WTC11 (cell line): Measurements from ENCODE around the gene TSPAN4. TPM values are rescaled to one million over a fixed set of nuclear protein-coding genes. Genes with fewer than 3 reads are reported as not detected.
A peak's percentile ranks its signal among the peaks of the same experiment; 100 is the strongest.

ENCODE experiments used
- ATAC-seq: fragments of 200-7000 bp; cut with Tn5 transposase; 2 replicates; pipeline ENCODE4 v1.10.0; 2021; ENCODE audit warnings: mild to moderate bottlenecking, moderate library complexity
- CTCF ChIA-PET: fragments of 300-600 bp; sonication (Branson Sonifier 250); formaldehyde crosslinking; loops from one replicate; lab custom pipeline; 2021; ENCODE audit warnings: antibody characterized with exemption; lab: Charles Lee
- POLR2A ChIA-PET: fragments of 350-600 bp; sonication (Branson Sonifier 250); formaldehyde crosslinking; loops from one replicate; lab custom pipeline; 2021; ENCODE audit warnings: antibody characterized with exemption; lab: Charles Lee
- DNase-seq: peaks from one replicate; pipeline ENCODE4 v3.0.0; 2021; ENCODE audit warnings: low spot score
- H3K27ac Mint-ChIP-seq: 2 replicates; pipeline ENCODE4 v1.8.0; 2021; ENCODE audit warnings: mixed read lengths
- H3K27me3 Mint-ChIP-seq: 2 replicates; pipeline ENCODE4 v1.8.0; 2021; ENCODE audit warnings: low read depth, mild to moderate bottlenecking, moderate library complexity, mixed read lengths
- H3K36me3 Mint-ChIP-seq: 2 replicates; pipeline ENCODE4 v1.8.0; 2021; ENCODE audit warnings: mixed read lengths
- H3K4me1 Mint-ChIP-seq: 2 replicates; pipeline ENCODE4 v1.8.0; 2022; ENCODE audit warnings: mixed read lengths
- H3K4me3 Mint-ChIP-seq: 2 replicates; pipeline ENCODE4 v1.8.0; 2021; ENCODE audit warnings: mild to moderate bottlenecking, moderate library complexity, mixed read lengths
- H3K9me3 Mint-ChIP-seq: 2 replicates; pipeline ENCODE4 v1.8.0; 2021; ENCODE audit warnings: mixed read lengths
- EMX1 ChIP-seq: fragments of 250-450 bp; sonication (Bioruptor Pico); IDR thresholded peaks from 2 replicates; pipeline ENCODE4 v1.8.0; 2021; ENCODE audit warnings: mild to moderate bottlenecking
- JAZF1 ChIP-seq: fragments of 250-450 bp; sonication (Bioruptor Pico); IDR thresholded peaks from 2 replicates; pipeline ENCODE4 v1.9.0; 2021; ENCODE audit warnings: moderate library complexity, mild to moderate bottlenecking, inconsistent platforms
- KAT7 ChIP-seq: sonication (generic); formaldehyde crosslinking; IDR thresholded peaks from 2 replicates; pipeline ENCODE4 v1.8.1; 2023; ENCODE audit warnings: missing genetic modification reagents, mild to moderate bottlenecking, borderline replicate concordance
- NFATC4 ChIP-seq: fragments of 250-450 bp; sonication (Bioruptor Pico); IDR thresholded peaks from 2 replicates; pipeline ENCODE4 v1.9.0; 2021; ENCODE audit warnings: mild to moderate bottlenecking
- NFE2L1 ChIP-seq: sonication (generic); formaldehyde crosslinking; IDR thresholded peaks from 2 replicates; pipeline ENCODE4 v1.8.1; 2023; ENCODE audit warnings: missing genetic modification reagents
- NR3C1 ChIP-seq: sonication (generic); formaldehyde crosslinking; conservative IDR thresholded peaks from 2 replicates; pipeline ENCODE4 v1.8.1; 2023; ENCODE audit warnings: low read depth, mild to moderate bottlenecking, missing genetic modification reagents
- OVOL2 ChIP-seq: fragments of 250-450 bp; sonication (Bioruptor Pico); IDR thresholded peaks from 2 replicates; pipeline ENCODE4 v1.9.0; 2021; ENCODE audit warnings: mild to moderate bottlenecking, borderline replicate concordance
- PRRX2 ChIP-seq: fragments of 250-450 bp; sonication (Bioruptor Pico); IDR thresholded peaks from 2 replicates; pipeline ENCODE4 v1.8.0; 2021; ENCODE audit warnings: mild to moderate bottlenecking
- SMAD3 ChIP-seq: sonication (generic); formaldehyde crosslinking; IDR thresholded peaks from 2 replicates; pipeline ENCODE4 v1.8.0; 2022; ENCODE audit warnings: missing genetic modification reagents, mild to moderate bottlenecking, borderline replicate concordance
- SMAD4 ChIP-seq: sonication (generic); formaldehyde crosslinking; IDR thresholded peaks from 2 replicates; pipeline ENCODE4 v1.8.0; 2022; ENCODE audit warnings: mild to moderate bottlenecking, missing genetic modification reagents
- ZNF121 ChIP-seq: sonication (generic); formaldehyde crosslinking; IDR thresholded peaks from 2 replicates; pipeline ENCODE4 v1.8.0; 2023; ENCODE audit warnings: missing genetic modification reagents
- ZNF317 ChIP-seq: sonication (generic); formaldehyde crosslinking; IDR thresholded peaks from 2 replicates; pipeline ENCODE4 v1.8.1; 2023; ENCODE audit warnings: low read depth, mild to moderate bottlenecking, moderate library complexity, missing genetic modification reagents, borderline replicate concordance
- ZNF416 ChIP-seq: fragments of 250-450 bp; sonication (Bioruptor Pico); IDR thresholded peaks from 2 replicates; pipeline ENCODE4 v1.9.0; 2021; ENCODE audit warnings: mild to moderate bottlenecking, inconsistent platforms
- total RNA-seq: library from RNA; stranded (reverse); gene quantifications from 3 replicates; pipeline ENCODE4 v1.2.3, GENCODE V29; 2021
- TF ChIP-seq, protein P1 (sequence below): fragments of 250-450 bp; sonication (Bioruptor Pico); conservative IDR thresholded peaks from 2 replicates; pipeline ENCODE4 v1.9.0; 2021; ENCODE audit warnings: mild to moderate bottlenecking
- TF ChIP-seq, protein P2 (sequence below): sonication (generic); formaldehyde crosslinking; IDR thresholded peaks from 2 replicates; pipeline ENCODE4 v1.8.0; 2023; ENCODE audit warnings: missing genetic modification reagents, mild to moderate bottlenecking, borderline replicate concordance
- TF ChIP-seq, protein P3 (sequence below): fragments of 250-450 bp; sonication (Bioruptor Pico); IDR thresholded peaks from 2 replicates; pipeline ENCODE4 v2.1.2; 2022; ENCODE audit warnings: mild to moderate bottlenecking, moderate library complexity
- TF ChIP-seq, protein P4 (sequence below): sonication (generic); formaldehyde crosslinking; IDR thresholded peaks from 2 replicates; pipeline ENCODE4 v1.8.1; 2022; ENCODE audit warnings: mild to moderate bottlenecking, missing genetic modification reagents, moderate library complexity, borderline replicate concordance
- TF ChIP-seq, protein P5 (sequence below): sonication (generic); formaldehyde crosslinking; IDR thresholded peaks from 2 replicates; pipeline ENCODE4 v1.8.0; 2022; ENCODE audit warnings: mild to moderate bottlenecking, missing genetic modification reagents
- TF ChIP-seq, protein P6 (sequence below): sonication (generic); formaldehyde crosslinking; IDR thresholded peaks from 2 replicates; pipeline ENCODE4 v1.8.0; 2023; ENCODE audit warnings: missing genetic modification reagents
- TF ChIP-seq, protein P7 (sequence below): sonication (generic); formaldehyde crosslinking; IDR thresholded peaks from 2 replicates; pipeline ENCODE4 v1.8.1; 2023; ENCODE audit warnings: mild to moderate bottlenecking, missing genetic modification reagents
- TF ChIP-seq, protein P8 (sequence below): sonication (generic); formaldehyde crosslinking; IDR thresholded peaks from 2 replicates; pipeline ENCODE4 v1.8.1; 2022; ENCODE audit warnings: mild to moderate bottlenecking, moderate library complexity, missing genetic modification reagents

The TSPAN4 gene
- total RNA-seq, 1 experiment from 2014 or later: 94.3 TPM

DNA sequence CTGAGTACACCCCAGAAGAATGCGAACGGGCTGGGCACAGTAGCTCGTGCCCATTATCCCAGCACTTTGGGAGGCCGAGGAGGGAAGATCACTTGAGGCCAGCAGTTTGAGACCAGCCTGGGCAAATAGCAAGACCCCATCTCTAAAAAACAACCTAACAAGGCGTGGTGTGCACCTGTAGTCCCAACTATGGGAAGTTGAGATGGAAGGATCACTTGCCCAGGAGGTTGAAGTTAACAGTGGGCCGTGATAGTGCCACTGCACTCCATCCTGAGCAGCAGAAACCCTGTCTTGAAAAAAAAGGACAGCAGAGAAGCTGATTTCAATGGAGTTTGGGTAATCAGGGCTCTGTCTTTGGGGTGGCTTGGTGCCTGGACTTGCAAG is 29.6 kb upstream of the TSPAN4 start:
- H3K9me3 Mint-ChIP-seq: no peaks in the 10 kb centered on the region
- H3K4me1 Mint-ChIP-seq: peaks cover 28% of the 10 kb centered on the region
- TF ChIP-seq PRRX2 (CRISPR knock-in tag) (peak; percentile 9; the same call in 1 of the 2 replicates), ZNF121 (peak; percentile 96), JAZF1 (no peak), ZNF416 (CRISPR knock-in tag) (0 out of 2 replicates have a peak, but pooled peaks have one; percentile 25)
- TF ChIP-seq, protein P1, sequence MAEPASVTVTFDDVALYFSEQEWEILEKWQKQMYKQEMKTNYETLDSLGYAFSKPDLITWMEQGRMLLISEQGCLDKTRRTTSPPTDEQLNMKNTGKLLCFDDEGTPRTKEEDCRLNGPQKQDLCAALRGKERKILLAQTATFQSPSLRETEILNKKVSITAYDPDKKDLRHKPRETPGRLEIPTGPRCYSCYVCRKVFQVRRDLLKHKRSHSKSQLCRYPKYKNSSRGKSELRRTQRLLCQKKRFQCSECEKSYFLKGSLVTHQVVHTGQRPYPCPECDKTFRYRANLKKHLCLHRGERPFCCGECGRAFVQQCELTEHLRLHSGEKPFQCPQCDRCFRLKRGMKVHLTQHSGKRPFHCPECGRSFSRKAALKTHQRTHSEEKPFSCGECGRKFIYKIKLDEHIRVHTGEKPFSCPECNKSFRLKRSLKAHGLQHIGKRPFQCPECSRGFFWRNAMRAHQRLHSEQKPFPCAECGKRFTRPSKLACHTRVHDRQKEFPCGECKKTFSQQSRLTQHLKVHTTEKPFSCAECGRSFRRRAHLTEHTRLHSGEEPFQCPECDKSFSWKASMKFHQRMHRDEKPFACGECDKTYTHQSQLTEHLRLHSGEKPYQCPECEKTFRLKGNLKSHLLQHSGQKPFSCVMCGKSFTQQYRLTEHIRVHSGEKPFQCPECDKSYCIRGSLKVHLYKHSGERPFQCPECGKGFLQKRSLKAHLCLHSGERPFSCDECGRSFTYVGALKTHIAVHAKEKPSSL (CRISPR knock-in tag): 0 out of 2 replicates have a peak, but pooled peaks have one; percentile 36
- TF ChIP-seq, protein P2, sequence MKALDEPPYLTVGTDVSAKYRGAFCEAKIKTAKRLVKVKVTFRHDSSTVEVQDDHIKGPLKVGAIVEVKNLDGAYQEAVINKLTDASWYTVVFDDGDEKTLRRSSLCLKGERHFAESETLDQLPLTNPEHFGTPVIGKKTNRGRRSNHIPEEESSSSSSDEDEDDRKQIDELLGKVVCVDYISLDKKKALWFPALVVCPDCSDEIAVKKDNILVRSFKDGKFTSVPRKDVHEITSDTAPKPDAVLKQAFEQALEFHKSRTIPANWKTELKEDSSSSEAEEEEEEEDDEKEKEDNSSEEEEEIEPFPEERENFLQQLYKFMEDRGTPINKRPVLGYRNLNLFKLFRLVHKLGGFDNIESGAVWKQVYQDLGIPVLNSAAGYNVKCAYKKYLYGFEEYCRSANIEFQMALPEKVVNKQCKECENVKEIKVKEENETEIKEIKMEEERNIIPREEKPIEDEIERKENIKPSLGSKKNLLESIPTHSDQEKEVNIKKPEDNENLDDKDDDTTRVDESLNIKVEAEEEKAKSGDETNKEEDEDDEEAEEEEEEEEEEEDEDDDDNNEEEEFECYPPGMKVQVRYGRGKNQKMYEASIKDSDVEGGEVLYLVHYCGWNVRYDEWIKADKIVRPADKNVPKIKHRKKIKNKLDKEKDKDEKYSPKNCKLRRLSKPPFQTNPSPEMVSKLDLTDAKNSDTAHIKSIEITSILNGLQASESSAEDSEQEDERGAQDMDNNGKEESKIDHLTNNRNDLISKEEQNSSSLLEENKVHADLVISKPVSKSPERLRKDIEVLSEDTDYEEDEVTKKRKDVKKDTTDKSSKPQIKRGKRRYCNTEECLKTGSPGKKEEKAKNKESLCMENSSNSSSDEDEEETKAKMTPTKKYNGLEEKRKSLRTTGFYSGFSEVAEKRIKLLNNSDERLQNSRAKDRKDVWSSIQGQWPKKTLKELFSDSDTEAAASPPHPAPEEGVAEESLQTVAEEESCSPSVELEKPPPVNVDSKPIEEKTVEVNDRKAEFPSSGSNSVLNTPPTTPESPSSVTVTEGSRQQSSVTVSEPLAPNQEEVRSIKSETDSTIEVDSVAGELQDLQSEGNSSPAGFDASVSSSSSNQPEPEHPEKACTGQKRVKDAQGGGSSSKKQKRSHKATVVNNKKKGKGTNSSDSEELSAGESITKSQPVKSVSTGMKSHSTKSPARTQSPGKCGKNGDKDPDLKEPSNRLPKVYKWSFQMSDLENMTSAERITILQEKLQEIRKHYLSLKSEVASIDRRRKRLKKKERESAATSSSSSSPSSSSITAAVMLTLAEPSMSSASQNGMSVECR (CRISPR knock-in tag): 0 out of 2 replicates have a peak, but pooled peaks have one; percentile 12
- TF ChIP-seq, protein P3, sequence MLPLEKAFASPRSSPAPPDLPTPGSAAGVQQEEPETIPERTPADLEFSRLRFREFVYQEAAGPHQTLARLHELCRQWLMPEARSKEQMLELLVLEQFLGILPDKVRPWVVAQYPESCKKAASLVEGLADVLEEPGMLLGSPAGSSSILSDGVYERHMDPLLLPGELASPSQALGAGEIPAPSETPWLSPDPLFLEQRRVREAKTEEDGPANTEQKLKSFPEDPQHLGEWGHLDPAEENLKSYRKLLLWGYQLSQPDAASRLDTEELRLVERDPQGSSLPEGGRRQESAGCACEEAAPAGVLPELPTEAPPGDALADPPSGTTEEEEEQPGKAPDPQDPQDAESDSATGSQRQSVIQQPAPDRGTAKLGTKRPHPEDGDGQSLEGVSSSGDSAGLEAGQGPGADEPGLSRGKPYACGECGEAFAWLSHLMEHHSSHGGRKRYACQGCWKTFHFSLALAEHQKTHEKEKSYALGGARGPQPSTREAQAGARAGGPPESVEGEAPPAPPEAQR (CRISPR knock-in tag): no peak
- TF ChIP-seq, all 79 proteins: peak for 5
- DNase-seq (no peak), ATAC-seq (no peak)
- ChIA-PET POLR2A (no interaction called here), CTCF (interaction anchor here (0.5 kb wide), 1 partner anchor 68 kb away, joined by 3 read pairs; no protein-coding TSS in a partner anchor)
- Mint-ChIP-seq H3K4me3 (no peak overlapping the region), H3K36me3 (peaks cover 28% of the 10 kb centered on the region), H3K27ac (no peak overlapping the region), H3K27me3 (no peaks in the 10 kb centered on the region)

DNA sequence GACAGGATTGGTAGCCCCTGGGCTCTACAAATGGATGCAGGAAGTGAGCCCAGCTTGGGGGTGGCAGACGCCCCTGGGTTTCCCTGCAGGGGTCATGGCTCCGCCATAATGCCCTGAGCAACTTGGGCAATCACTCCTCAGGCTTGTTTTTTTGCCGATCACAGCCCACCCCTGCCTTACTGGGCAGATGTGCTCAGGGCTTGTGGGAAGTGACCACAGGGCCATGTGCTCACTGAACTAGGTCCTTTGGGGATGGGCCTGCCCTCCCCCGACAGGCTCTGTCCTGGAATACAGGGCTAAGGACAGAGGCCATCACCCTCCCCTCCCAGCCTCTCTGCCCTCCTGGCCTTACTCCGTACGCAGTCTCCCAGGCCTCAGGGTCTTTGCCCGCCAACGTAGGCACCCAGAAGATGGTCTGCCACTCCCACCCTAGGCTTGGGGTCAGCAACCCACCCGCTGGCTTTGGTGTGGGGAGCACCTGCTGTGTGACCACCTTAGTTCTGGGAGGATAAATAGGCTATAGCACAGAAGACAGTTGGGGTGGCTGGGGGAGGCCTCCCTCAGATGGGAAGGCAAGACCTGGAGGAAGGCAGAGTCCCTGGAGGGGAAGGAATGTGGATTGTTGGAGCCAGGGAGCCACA is 29.1 kb upstream of the TSPAN4 start:
- Mint-ChIP-seq H3K9me3 (no peaks in the 10 kb centered on the region), H3K27ac (peak overlapping the region; percentile 82; the same call in 1 of the 2 replicates), H3K27me3 (no peaks in the 10 kb centered on the region), H3K36me3 (peaks cover 28% of the 10 kb centered on the region), H3K4me1 (peaks cover 30% of the 10 kb centered on the region), H3K4me3 (no peak overlapping the region)
- ChIA-PET POLR2A (no interaction called here), CTCF (interaction anchor here (0.5 kb wide), 1 partner anchor 68 kb away, joined by 3 read pairs; no protein-coding TSS in a partner anchor)
- no peak for DNase-seq
- ATAC-seq: peak; percentile 2
- TF ChIP-seq KAT7: no peak
- TF ChIP-seq, protein P4, sequence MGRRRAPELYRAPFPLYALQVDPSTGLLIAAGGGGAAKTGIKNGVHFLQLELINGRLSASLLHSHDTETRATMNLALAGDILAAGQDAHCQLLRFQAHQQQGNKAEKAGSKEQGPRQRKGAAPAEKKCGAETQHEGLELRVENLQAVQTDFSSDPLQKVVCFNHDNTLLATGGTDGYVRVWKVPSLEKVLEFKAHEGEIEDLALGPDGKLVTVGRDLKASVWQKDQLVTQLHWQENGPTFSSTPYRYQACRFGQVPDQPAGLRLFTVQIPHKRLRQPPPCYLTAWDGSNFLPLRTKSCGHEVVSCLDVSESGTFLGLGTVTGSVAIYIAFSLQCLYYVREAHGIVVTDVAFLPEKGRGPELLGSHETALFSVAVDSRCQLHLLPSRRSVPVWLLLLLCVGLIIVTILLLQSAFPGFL (CRISPR knock-in tag): no peak
- TF ChIP-seq SMAD3 (CRISPR knock-in tag): no peak
- no peak for TF ChIP-seq SMAD4 (CRISPR knock-in tag)
- no peak for TF ChIP-seq OVOL2 (CRISPR knock-in tag)
- no peak for TF ChIP-seq NFE2L1 (CRISPR knock-in tag)
- TF ChIP-seq EMX1 (CRISPR knock-in tag): peak; percentile 87; the same call in 1 of the 2 replicates
- TF ChIP-seq, protein P5, sequence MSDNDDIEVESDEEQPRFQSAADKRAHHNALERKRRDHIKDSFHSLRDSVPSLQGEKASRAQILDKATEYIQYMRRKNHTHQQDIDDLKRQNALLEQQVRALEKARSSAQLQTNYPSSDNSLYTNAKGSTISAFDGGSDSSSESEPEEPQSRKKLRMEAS (CRISPR knock-in tag): 0 out of 2 replicates have a peak, but pooled peaks have one; percentile 16
- TF ChIP-seq, protein P6, sequence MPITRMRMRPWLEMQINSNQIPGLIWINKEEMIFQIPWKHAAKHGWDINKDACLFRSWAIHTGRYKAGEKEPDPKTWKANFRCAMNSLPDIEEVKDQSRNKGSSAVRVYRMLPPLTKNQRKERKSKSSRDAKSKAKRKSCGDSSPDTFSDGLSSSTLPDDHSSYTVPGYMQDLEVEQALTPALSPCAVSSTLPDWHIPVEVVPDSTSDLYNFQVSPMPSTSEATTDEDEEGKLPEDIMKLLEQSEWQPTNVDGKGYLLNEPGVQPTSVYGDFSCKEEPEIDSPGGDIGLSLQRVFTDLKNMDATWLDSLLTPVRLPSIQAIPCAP (CRISPR knock-in tag): no peak
- TF ChIP-seq, protein P7, sequence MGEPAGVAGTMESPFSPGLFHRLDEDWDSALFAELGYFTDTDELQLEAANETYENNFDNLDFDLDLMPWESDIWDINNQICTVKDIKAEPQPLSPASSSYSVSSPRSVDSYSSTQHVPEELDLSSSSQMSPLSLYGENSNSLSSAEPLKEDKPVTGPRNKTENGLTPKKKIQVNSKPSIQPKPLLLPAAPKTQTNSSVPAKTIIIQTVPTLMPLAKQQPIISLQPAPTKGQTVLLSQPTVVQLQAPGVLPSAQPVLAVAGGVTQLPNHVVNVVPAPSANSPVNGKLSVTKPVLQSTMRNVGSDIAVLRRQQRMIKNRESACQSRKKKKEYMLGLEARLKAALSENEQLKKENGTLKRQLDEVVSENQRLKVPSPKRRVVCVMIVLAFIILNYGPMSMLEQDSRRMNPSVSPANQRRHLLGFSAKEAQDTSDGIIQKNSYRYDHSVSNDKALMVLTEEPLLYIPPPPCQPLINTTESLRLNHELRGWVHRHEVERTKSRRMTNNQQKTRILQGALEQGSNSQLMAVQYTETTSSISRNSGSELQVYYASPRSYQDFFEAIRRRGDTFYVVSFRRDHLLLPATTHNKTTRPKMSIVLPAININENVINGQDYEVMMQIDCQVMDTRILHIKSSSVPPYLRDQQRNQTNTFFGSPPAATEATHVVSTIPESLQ (CRISPR knock-in tag): no peak
- TF ChIP-seq, protein P8, sequence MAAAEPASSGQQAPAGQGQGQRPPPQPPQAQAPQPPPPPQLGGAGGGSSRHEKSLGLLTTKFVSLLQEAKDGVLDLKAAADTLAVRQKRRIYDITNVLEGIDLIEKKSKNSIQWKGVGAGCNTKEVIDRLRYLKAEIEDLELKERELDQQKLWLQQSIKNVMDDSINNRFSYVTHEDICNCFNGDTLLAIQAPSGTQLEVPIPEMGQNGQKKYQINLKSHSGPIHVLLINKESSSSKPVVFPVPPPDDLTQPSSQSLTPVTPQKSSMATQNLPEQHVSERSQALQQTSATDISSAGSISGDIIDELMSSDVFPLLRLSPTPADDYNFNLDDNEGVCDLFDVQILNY (CRISPR knock-in tag): no peak
- TF ChIP-seq NFATC4 (CRISPR knock-in tag): peak; percentile 84
- no peak for TF ChIP-seq ZNF317
- no peak for TF ChIP-seq NR3C1 (CRISPR knock-in tag)
